ENCODE measurements around the gene SPECC1.
"Not testable (repeated sequence)": the region's sequence is repeated elsewhere in the genome, so short reads cannot be mapped to it uniquely, and the experiment has no call there.

Gene SPECC1

GRCh38 chr17:20213449-20213848 lies 204.3 kb downstream of the SPECC1 start:
- FAIRE-seq: no peak

- no peak for FAIRE-seq
Measured at GRCh38 chr17:20214794-20215193, 205.6 kb downstream of the SPECC1 start.

- no peak for FAIRE-seq
Measured at GRCh38 chr17:20216154-20216815, 207.1 kb downstream of the SPECC1 start.

GRCh38 chr17:20216853-20217252 lies 207.7 kb downstream of the SPECC1 start:
- FAIRE-seq: no peak

GRCh38 chr17:20217677-20218076 lies 208.5 kb downstream of the SPECC1 start:
- FAIRE-seq: no peak

- no peak for FAIRE-seq
Measured at GRCh38 chr17:20218272-20218671, 209.1 kb downstream of the SPECC1 start.

- FAIRE-seq: no peak
Measured at GRCh38 chr17:20223808-20224328, 214.7 kb downstream of the SPECC1 start.

- no peak for FAIRE-seq
Measured at GRCh38 chr17:20224379-20224778, 215.2 kb downstream of the SPECC1 start.

- FAIRE-seq: no peak
Measured at GRCh38 chr17:20225162-20226115, 216.3 kb downstream of the SPECC1 start.

GRCh38 chr17:20226814-20227482 lies 217.8 kb downstream of the SPECC1 start:
- no peak for FAIRE-seq

GRCh38 chr17:20227720-20228370 lies 218.7 kb downstream of the SPECC1 start:
- not testable (repeated sequence) for FAIRE-seq

- FAIRE-seq: no peak
Measured at GRCh38 chr17:20228410-20228809, 219.3 kb downstream of the SPECC1 start.

GRCh38 chr17:20228860-20229259 lies 219.7 kb downstream of the SPECC1 start:
- no peak for FAIRE-seq

GRCh38 chr17:20230924-20231323 lies 221.8 kb downstream of the SPECC1 start:
- FAIRE-seq: no peak

GRCh38 chr17:20232611-20233010 lies 223.5 kb downstream of the SPECC1 start:
- no peak for FAIRE-seq

- FAIRE-seq: no peak
Measured at GRCh38 chr17:20234276-20234675, 225.1 kb downstream of the SPECC1 start.

GRCh38 chr17:20235747-20236146 lies 226.6 kb downstream of the SPECC1 start:
- FAIRE-seq: no peak

- FAIRE-seq: no peak
Measured at GRCh38 chr17:20236578-20237227, 227.5 kb downstream of the SPECC1 start.

GRCh38 chr17:20239776-20240175 lies 230.6 kb downstream of the SPECC1 start:
- FAIRE-seq: not testable (repeated sequence)

- no peak for FAIRE-seq
Measured at GRCh38 chr17:20241855-20242254, 232.7 kb downstream of the SPECC1 start.

GRCh38 chr17:20242271-20242670 lies 233.1 kb downstream of the SPECC1 start:
- no peak for FAIRE-seq

GRCh38 chr17:20243524-20243923 lies 234.4 kb downstream of the SPECC1 start:
- no peak for FAIRE-seq

All from islet of Langerhans (tissue), 1 donor.